RPMI7951 (cell line): Measurements from ENCODE around the gene DDAH1. TPM values are rescaled to one million over a fixed set of nuclear protein-coding genes. Genes with fewer than 3 reads are reported as not detected.

Source experiments
- DNase-seq: peaks from one replicate; pipeline ENCODE4 v3.0.0-alpha.2; 2012; ENCODE audit warnings: low read depth
- total RNA-seq: library from RNA; depleted of rRNA; stranded (reverse); fragments of >200 nt; shearing (Covaris generic); gene quantifications from 2 replicates; pipeline ENCODE4 v1.2.3, GENCODE V29; 2014

The DDAH1 gene
- total RNA-seq, 1 experiment from 2014 or later, result 25.5 TPM

- peak; percentile 99 for DNase-seq
These were observed 136.1 kb downstream of the DDAH1 start for GRCh38 chr1:85328713-85329397.

DNA sequence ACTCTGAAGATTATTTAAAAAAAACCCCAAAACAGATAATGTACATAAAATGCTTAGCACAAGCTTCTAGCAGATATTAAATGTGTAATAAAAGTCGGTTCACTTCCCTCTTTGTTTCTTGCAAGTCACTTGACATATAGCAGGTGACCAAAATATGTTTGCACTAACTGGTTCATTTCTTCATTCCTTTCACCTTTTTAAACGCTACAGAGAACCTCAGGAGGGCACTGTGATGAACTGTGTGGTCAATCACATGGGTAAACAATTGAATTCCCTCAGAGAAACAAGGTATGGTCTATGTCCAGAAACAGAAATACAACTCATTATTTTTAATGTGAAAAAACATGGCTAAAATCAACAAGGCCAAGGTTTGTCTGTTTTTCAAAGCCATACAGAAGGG, 137.2 kb downstream of the DDAH1 start:
- DNase-seq, result no peak

- DNase-seq, result no peak
These were observed 138.1 kb downstream of the DDAH1 start for GRCh38 chr1:85326851-85327250.

DNA sequence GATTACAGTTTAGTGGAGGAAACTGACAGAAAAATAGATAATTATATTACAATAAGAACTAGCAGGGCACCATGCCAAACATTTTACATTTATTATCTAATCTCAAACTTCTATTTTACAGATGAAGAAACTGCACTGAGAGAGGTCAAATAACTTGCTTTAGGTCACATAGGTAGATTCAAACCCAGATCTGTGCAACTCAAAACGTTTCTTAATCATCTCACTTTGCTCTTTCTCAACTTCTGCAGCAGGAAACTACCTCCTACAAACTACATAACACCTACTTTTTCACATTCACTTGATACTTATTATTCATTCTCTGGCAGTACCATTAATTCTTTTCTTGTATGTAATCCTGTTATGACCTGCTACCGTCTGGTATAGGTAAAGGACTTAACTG, 138.6 kb downstream of the DDAH1 start:
- DNase-seq, result no peak

DNA sequence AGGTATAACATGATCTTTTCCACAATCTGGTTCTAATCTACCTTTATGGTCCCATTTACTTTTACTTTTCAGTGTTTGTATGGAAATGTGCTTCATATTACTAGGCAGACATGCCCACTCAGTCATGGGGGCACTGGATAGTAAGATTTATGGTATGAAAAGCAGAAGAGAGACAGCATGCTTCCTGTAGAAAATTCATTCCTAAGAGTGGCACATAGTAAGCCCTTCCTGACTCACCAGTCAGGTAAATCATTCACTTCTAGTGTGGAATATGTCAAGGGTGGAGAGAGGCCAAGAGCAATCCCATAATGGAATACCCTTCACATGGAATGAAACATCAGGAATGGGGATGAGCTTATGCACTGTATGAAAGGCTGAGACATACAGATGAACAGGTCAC, 139.0 kb downstream of the DDAH1 start:
- DNase-seq, result no peak

- no peak for DNase-seq
These were observed 141.2 kb downstream of the DDAH1 start for GRCh38 chr1:85323770-85324169.

DNA sequence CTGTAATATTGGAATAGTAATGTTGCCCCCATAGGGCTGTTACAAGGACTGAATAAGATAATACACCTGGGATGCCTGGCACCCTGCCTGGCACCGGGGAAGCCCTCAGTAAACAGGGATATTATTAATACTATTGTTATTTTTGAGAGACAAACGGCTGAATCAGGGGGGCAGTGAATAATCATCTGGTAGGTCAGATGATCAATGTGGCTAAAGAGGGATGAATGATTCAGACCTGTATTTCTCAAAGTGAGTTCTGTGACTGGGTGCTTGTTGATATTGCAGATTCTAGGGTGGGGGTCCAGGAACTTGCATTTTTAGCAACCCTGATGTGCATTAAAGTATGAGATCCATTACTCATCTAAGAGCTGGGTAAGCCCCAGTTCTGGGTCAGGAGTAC, 142.3 kb downstream of the DDAH1 start:
- DNase-seq, result no peak

- DNase-seq, result peak; percentile 93
These were observed 143.6 kb downstream of the DDAH1 start for GRCh38 chr1:85321237-85321964.

DNA sequence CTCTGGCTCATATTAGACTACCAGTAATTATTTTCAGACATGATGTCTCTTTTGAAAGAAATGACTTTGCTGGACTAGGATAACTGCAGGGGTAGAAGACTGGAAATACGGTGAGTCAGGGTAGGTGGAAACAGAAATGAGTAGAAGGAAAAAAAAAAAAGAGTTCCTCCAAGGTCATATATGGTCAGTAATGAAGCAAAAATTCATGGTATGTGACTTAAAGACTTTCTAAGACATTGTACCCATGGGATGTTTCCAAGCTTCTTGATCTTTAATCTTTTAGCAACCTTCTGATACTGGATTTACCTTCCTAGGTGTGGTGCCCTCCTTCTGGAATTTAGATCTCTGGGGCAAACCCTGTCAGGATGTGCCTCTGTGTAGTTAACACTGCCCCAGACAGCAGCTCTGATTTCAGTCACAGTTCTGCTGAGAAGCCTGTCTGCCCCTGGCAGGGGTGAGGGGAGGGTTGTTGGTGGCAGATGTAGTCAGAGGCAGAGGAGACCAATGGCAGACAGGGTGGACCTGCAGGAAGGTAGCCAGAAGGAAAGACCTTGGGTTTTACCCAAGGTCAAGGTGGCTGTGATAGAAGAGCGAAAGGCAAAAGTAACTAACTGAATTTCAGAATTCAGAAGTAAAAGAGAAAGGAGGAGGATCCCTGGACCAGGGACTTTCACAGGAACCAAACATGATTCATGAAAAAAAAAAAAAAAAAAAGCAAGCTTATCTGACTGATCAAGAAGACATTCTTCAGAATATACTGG, 144.4 kb downstream of the DDAH1 start:
- peak; percentile 54 for DNase-seq

GRCh38 chr1:85319931-85320330, 145.0 kb downstream of the DDAH1 start:
- DNase-seq, result no peak

DNA sequence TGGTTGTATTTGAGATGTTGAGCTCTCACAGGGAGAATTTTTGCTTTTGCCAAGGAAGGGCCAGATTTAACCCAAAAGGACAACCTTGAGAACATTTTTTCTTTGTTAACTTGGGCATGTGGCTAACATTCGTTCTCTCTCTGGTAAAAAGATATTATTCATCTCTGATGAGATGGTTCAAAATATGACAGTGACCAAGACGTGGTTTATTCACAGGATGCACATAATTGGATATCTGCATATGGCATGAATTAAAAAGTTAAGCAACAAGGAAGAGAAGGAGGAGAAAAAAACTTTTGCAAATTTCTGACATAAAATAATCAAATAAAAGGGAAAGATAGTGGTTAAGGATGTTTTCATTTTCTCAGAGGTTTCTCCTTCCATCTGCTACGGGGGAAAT, 145.5 kb downstream of the DDAH1 start:
- no peak for DNase-seq

DNA sequence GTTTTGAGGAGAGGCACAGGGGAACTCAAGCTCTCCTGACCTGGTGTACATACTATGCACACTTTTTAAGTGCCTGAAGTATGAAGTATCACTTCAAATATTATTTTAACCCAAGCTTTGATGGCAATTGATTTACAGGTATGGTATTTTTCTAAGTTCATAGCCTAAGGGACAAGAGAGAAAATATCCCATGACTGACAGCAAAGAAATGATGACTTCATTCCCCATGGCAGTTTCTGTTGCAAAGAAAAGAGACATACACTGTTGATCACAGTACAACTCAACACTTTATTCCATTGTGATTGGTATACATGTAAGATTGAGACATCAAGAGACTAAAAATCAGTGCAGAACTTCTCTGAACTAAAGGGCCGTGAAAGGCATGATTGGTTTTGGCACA, 146.7 kb downstream of the DDAH1 start:
- DNase-seq, result no peak

DNA sequence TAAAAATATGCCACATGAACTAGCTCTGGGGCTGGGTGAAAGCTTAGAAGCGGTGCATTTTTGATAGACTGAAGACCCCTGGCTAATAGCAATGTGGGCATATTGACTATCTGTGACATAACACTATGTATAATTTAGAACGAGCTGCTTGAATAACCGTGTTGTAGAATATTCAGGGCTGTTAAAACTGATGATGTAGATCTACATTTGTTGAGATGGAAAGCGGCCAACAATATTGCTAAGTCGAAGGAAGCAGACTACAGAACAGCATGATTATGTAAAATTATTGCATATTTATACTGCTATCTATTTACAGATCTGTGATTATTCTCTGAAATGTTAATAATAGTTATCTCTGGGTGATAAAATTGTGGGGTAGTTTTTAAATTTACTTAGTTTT, 147.4 kb downstream of the DDAH1 start:
- no peak for DNase-seq

DNA sequence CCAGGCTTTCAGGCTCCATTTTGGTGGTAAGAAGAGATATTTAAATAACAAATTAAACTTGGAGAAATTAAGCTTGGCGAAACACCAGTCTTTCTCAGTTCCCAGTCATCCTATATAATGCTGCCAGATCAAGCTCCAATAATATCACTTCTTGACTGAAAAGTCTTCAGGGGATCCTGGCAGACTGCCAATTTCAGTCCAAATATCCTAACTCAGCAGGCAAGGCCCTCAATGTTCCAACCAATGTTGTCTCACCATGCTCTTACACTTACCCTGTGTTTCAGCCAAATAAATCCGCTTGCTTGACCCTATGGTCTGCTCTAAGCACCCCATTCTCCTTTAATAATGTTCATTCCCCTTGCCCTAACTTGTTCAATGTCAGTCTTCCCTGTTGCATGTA, 148.6 kb downstream of the DDAH1 start:
- DNase-seq, result no peak

- no peak for DNase-seq
These were observed 149.2 kb downstream of the DDAH1 start for GRCh38 chr1:85315789-85316188.

DNA sequence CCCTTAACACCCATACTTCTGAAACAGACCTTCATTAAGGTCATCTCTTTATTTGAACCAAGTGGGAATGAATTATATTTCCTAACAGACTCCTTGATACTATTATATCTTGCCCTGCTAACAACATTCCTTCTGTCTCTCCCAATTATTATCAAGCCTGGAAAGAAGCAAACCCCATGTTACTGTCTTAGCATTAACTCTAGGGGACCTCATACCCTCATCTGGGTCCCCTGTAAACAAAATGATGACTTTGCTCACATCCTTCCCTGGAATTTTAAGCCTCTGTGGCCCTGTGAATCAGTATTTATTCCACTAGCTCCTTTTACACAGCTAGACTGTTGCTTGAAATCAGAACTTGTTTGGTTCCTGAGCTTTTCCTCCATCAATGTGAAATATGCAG, 150.2 kb downstream of the DDAH1 start:
- DNase-seq, result no peak

- DNase-seq, result peak; percentile 95
These were observed 150.9 kb downstream of the DDAH1 start for GRCh38 chr1:85313888-85314696.

DNA sequence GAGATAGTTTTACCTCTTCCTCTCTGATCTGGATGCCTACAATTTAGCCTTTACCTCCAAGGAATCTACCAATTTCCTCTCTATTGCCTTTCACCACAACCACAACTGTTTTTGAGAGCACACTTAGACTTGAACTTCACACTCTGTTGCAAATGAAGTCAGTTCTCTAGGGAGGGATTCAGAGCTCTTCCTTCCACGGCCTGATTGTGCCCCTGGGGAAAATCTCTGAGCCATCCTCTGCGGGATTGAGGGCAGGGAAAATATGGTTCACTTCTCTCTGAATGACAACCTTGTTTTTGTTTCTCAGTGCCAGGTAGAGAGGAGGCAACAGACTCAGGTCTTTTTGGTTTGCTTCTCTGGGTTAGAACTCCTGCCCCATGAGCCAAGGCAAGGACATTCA, 153.1 kb downstream of the DDAH1 start:
- peak; percentile 60 for DNase-seq

- no peak for DNase-seq
These were observed 156.1 kb downstream of the DDAH1 start for GRCh38 chr1:85308833-85309350.

- peak; percentile 81 for DNase-seq
These were observed 156.7 kb downstream of the DDAH1 start for GRCh38 chr1:85307987-85308832.

DNA sequence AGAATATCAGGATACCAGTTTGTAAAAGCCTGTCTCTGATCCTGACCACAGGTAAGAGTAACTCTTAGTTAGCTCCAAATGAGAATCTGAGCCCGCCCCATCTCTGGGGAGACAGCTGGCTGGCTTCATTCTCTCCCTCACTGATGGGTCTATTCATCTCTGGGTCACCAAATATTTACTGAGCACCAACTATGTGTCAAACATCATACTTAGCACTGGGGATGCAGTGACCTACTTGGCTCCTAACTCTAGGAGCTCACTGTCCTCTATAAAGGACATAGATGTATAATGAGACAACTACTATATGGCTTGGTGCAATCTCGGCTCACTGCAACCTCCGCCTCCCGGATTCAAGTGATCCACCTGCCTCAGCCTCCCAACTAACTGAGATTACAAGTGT, 158.7 kb downstream of the DDAH1 start:
- no peak for DNase-seq
